ES-I3 (cell line): ENCODE data around the gene MIPOL1.
"Not testable (repeated sequence)": the region's sequence is repeated elsewhere in the genome, so short reads cannot be mapped to it uniquely, and the experiment has no call there.

Experiments used
- H3K36me3 ChIP-seq: 2 replicates; pipeline ENCODE4 v1.6.1; 2013; ENCODE audit warnings: mild to moderate bottlenecking, low read length, control low read depth, moderate library complexity; ENCODE audit not compliant: insufficient read depth
- H3K4me1 ChIP-seq: 2 replicates; pipeline ENCODE4 v1.6.1; 2013; ENCODE audit warnings: mild to moderate bottlenecking, control low read depth, low read length; ENCODE audit not compliant: insufficient read depth
- H3K9ac ChIP-seq: 2 replicates; pipeline ENCODE4 v1.6.1; 2013; ENCODE audit warnings: low read depth, mild to moderate bottlenecking, low read length, moderate library complexity
- H3K9me3 ChIP-seq: 2 replicates; pipeline ENCODE4 v1.6.1; 2013; ENCODE audit warnings: mild to moderate bottlenecking, low read length, moderate library complexity; ENCODE audit not compliant: control insufficient read depth, insufficient read depth

MIPOL1 gene

DNA sequence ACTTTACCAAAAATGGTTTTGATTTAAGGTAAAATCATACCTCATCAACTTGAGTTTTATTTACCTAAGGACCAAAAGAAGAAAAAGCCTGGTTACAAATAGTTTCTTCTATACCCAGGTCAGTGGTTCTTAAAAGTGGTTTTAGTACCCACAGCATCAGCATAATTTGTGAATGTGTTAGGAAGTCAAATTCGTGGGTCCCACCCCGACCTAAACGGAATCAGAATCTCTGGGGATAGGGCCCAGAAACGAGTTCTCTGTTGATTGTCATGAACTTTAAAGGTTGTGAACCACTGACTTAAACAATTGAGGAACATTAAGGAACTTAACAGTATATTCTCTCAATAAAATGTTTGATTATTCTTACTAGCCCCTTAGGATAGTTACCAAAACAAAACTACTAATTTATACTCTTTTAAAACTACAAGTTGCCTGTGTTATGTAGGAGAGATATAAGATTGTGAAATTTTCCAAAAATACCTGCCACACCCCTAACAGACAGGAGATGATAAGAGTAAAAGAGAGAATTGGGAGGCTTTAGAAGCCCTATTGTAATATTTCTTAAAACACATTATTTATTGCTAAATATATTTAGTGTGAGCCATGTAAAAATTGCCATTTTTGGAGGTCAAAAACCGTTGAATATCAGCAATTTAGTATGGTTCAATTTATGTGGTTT lies 24.7 kb upstream of the MIPOL1 start:
- H3K36me3 ChIP-seq: no peaks in the 10 kb centered on the region
- H3K9ac ChIP-seq: peak overlapping the region; percentile 97
- peaks cover 11% of the 10 kb centered on the region for H3K4me1 ChIP-seq
- no peaks in the 10 kb centered on the region for H3K9me3 ChIP-seq

GRCh38 chr14:37179896-37180502 lies 17.7 kb upstream of the MIPOL1 start:
- no peaks in the 10 kb centered on the region for H3K9me3 ChIP-seq
- no peaks in the 10 kb centered on the region for H3K4me1 ChIP-seq
- H3K36me3 ChIP-seq: no peaks in the 10 kb centered on the region
- H3K9ac ChIP-seq: no peak overlapping the region

DNA sequence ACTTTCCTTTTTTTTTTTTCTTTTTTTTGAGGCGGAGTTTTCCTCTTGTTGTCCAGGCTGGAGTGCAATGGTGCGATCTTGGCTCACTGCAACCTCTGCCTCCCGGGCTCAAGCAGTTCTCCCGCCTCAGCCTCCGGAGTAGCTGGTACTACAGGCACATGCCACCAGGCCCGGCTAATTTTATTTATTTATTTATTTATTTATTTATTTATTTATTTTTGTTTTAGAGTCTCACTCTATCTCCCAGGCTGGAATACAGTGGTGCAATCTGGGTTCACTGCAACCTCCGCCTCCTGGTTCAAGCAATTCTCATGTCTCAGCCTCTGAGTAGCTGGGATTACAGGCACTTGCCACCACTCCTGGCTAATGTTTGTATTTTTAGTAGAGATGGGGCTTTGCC lies 16.9 kb upstream of the MIPOL1 start:
- H3K4me1 ChIP-seq, H3K9me3 ChIP-seq, H3K36me3 ChIP-seq, H3K9ac ChIP-seq: not testable (repeated sequence)

GRCh38 chr14:37181441-37181840 lies 16.3 kb upstream of the MIPOL1 start:
- Histone ChIP-seq H3K9ac (no peak overlapping the region), H3K36me3 (no peaks in the 10 kb centered on the region), H3K4me1 (no peaks in the 10 kb centered on the region), H3K9me3 (no peaks in the 10 kb centered on the region)

- H3K9ac ChIP-seq, H3K36me3 ChIP-seq: not testable (repeated sequence)
Observed at GRCh38 chr14:37184520-37184919, 13.2 kb upstream of the MIPOL1 start.

DNA sequence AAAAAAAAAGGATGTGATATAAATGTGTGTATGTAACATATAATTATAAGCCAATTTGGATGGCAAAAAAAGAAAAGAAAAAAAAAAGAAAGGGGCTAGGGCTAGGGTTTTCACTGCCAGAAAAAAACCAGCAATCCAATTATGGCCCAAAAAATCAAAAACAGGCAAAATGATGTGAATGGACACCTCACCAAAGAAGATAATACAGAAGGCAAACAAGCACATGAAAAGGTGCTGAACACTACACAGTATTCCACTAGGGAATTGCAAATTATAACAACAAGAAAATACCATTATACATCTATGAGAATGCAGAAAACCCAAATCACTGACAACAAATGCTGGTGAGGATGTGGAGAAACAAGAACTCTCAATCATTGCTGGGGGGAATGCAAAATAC lies 12.1 kb upstream of the MIPOL1 start:
- no peak overlapping the region for H3K9ac ChIP-seq
- no peaks in the 10 kb centered on the region for H3K4me1 ChIP-seq
- no peaks in the 10 kb centered on the region for H3K9me3 ChIP-seq
- no peaks in the 10 kb centered on the region for H3K36me3 ChIP-seq

More at GRCh38 chr14:37184520-37184919, 13.2 kb upstream of the MIPOL1 start:
- not testable (repeated sequence) for H3K4me1 ChIP-seq, H3K9me3 ChIP-seq

DNA sequence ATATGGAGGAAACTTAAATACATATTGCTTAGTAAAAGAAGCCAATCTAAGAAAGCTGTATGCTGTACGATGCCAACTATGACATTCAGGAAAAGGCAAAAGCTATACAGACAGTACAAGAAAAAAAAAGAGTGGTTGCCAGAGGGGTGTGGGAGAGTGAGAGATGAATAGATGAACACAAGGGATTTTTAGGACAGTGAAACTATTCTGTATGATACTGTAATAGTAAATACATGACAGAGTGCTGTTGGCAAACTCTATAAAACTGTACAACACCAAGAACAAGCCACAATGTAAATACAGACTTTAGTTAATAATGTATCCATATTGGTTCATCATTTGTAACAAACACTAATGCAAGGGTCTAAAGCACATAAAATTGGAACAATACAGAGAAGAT lies 10.9 kb upstream of the MIPOL1 start:
- no peak overlapping the region for H3K9ac ChIP-seq
- H3K9me3 ChIP-seq: no peaks in the 10 kb centered on the region
- H3K36me3 ChIP-seq: no peaks in the 10 kb centered on the region
- H3K4me1 ChIP-seq: no peaks in the 10 kb centered on the region

DNA sequence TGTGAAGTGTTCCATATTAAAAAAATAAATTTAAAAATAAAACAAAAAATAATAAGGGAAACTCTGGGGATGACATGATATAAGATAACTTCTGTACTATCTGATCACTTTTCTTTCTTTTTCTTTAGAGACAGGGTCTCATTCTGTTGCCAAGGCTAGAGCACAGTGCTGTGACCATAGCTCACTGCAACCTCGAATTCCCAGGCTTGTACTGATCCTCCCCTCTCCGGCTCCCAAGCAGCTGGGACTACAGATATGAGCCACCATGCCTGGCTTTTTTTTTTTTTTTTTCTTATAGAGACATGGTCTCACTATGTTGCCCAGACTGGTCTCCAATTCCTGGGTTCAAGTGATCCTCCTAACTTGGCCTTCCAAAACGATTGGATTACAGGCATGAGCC lies 10.4 kb upstream of the MIPOL1 start:
- Histone ChIP-seq H3K9me3 (no peaks in the 10 kb centered on the region), H3K36me3 (no peaks in the 10 kb centered on the region), H3K4me1 (no peaks in the 10 kb centered on the region), H3K9ac (no peak overlapping the region)

DNA sequence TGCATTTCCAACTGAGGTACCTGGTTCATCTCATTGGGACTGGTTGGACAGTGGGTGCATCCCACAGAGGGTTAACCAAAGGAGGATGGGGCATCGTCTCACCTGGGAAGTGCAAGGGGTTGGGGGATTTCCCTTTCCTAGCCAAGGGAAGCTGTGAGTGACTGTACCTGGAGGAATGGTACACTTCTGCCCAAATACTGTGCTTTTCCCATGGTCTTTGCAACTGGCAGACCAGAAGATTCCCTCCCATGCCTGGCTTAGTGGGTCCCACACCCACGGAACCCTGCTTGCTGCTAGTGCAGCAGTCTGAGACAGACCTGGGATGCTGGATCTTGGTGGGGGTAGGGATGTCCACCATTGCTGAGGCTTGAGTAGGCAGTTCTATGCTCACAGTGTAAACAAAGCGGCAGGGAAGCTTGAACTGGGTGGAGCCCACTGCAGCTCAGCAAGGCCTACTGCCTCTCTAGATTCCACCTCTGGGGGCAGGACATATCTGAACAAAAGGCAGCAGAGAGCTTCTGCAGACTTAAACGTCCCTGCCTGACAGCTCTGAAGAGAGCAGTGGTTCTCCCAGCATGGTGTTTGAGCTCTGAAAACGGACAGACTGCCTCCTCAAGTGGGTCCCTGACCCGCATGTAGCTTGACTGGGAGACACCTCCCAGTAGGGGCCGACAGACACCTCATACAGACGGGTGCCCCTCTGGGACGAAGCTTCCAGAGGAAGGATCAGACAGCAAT lies 9.7 kb upstream of the MIPOL1 start:
- H3K4me1 ChIP-seq, H3K9me3 ChIP-seq, H3K36me3 ChIP-seq, H3K9ac ChIP-seq: not testable (repeated sequence)

GRCh38 chr14:37189733-37190132 lies 8.0 kb upstream of the MIPOL1 start:
- H3K9me3 ChIP-seq, H3K4me1 ChIP-seq, H3K9ac ChIP-seq, H3K36me3 ChIP-seq: not testable (repeated sequence)

DNA sequence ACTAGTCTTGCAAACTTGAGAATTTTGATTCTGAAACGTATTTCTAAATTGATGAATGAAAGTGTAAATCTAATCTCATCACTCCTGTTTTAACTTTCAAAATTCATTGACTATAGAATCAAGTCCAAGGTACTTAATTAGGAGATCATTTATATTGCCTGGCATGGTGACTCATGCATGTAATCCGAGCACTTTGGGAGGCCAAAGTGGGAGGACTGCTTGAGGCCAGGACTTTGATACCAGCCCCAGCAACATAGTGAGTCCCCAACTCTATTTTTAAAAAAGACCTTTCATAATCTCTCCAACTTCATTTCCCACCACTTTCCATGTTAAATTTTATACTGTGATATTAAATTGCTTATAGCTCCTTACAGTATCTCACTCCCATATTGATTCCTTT lies 3.0 kb upstream of the MIPOL1 start:
- Histone ChIP-seq H3K9me3 (no peaks in the 10 kb centered on the region), H3K9ac (no peak overlapping the region), H3K36me3 (no peaks in the 10 kb centered on the region), H3K4me1 (no peaks in the 10 kb centered on the region; the same call in 1 of the 2 replicates)

- Histone ChIP-seq H3K36me3 (no peaks in the 10 kb centered on the region), H3K9me3 (no peaks in the 10 kb centered on the region), H3K4me1 (no peaks in the 10 kb centered on the region; the same call in 1 of the 2 replicates), H3K9ac (no peak overlapping the region)
Observed at GRCh38 chr14:37195327-37195726, 2.4 kb upstream of the MIPOL1 start.

DNA sequence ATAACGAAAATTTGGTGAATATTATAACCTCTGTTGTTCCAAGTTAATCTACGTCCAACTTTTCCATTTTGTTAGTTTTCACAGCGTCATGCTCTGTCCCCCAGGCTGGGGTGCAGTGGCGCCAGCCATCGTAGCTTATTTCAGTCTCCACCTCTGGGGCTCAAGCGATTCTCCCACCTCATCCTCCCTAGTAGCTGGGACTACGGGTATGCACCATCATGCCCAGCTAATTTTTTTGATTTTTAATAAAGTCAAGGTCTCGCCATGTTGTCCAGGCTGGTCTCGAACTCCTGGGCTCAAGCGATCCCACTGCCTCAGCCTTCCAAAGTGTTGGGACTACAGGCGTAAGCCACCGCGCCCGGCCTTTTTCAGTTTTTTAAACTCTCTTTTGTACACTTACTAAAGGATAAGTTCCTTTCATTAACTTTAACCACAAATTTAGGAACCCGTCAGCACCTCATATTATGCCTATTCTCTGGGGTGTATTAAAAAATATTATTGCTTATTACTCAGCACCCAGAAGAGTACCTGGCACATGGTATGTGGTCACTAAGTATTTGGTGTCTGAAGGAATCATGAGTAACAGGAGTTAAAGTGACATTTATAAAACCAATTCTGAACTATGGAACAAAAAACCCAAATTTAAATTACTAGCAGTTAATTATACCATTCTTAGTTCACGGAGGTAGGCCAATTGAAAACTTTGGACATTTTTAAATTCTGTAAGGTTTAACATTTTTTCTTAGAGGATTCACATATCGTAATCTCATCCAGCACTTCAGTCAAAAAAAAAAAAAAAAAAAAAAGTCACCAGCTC lies 925 bp upstream of the MIPOL1 start:
- Histone ChIP-seq H3K9me3 (no peaks in the 10 kb centered on the region), H3K36me3 (no peaks in the 10 kb centered on the region), H3K9ac (peak overlapping the region; percentile 79), H3K4me1 (no peaks in the 10 kb centered on the region; the same call in 1 of the 2 replicates)

- Histone ChIP-seq H3K9me3 (no peaks in the 10 kb centered on the region), H3K9ac (peak overlapping the region; percentile 79), H3K4me1 (no peaks in the 10 kb centered on the region; the same call in 1 of the 2 replicates), H3K36me3 (no peaks in the 10 kb centered on the region)
Observed at GRCh38 chr14:37198273-37198598, 499 bp downstream of the MIPOL1 start.
